M059J (cell line): ENCODE data around the gene GALNT12. TPM values are rescaled to one million over a fixed set of nuclear protein-coding genes. Genes with fewer than 3 reads are reported as not detected.

ENCODE experiments used
- DNase-seq: peaks from one replicate; pipeline ENCODE4 v3.0.0-alpha.2; 2012; ENCODE audit warnings: low read depth
- total RNA-seq: library from RNA; depleted of rRNA; stranded (reverse); fragments of >200 nt; shearing (Covaris generic); gene quantifications from 2 replicates; pipeline ENCODE4 v1.2.3, GENCODE V29; 2014

The GALNT12 gene
- total RNA-seq, 1 experiment from 2014 or later = 0.81 TPM

- DNase-seq = no peak
Measured at GRCh38 chr9:98880311-98881015, 73.0 kb downstream of the GALNT12 start.

GRCh38 chr9:98881356-98881755, 73.9 kb downstream of the GALNT12 start:
- DNase-seq = no peak

GRCh38 chr9:98881836-98882568, 74.5 kb downstream of the GALNT12 start:
- no peak for DNase-seq

- no peak for DNase-seq
Measured at GRCh38 chr9:98882569-98882923, 75.1 kb downstream of the GALNT12 start.

GRCh38 chr9:98883276-98883675, 75.8 kb downstream of the GALNT12 start:
- no peak for DNase-seq

- no peak for DNase-seq
Measured at GRCh38 chr9:98884849-98885248, 77.4 kb downstream of the GALNT12 start.

- peak; percentile 36 for DNase-seq
Measured at GRCh38 chr9:98885575-98886295, 78.3 kb downstream of the GALNT12 start.

- DNase-seq = peak; percentile 62
Measured at GRCh38 chr9:98886691-98887229, 79.3 kb downstream of the GALNT12 start.

GRCh38 chr9:98887918-98888510, 80.5 kb downstream of the GALNT12 start:
- peak; percentile 66 for DNase-seq

GRCh38 chr9:98888801-98889421, 81.4 kb downstream of the GALNT12 start:
- DNase-seq = no peak

- DNase-seq = no peak
Measured at GRCh38 chr9:98890256-98890655, 82.8 kb downstream of the GALNT12 start.

- no peak for DNase-seq
Measured at GRCh38 chr9:98892288-98892687, 84.8 kb downstream of the GALNT12 start.

GRCh38 chr9:98892690-98893089, 85.2 kb downstream of the GALNT12 start:
- no peak for DNase-seq

GRCh38 chr9:98894171-98894570, 86.7 kb downstream of the GALNT12 start:
- no peak for DNase-seq

GRCh38 chr9:98894761-98895160, 87.3 kb downstream of the GALNT12 start:
- no peak for DNase-seq

GRCh38 chr9:98896632-98897031, 89.2 kb downstream of the GALNT12 start:
- DNase-seq = no peak

GRCh38 chr9:98897745-98898144, 90.3 kb downstream of the GALNT12 start:
- DNase-seq = no peak

GRCh38 chr9:98899408-98900056, 92.1 kb downstream of the GALNT12 start:
- peak; percentile 86 for DNase-seq
